NCI-H526 (cell line): ENCODE results near the gene SPSB3.
"Not testable (repeated sequence)": the region's sequence is repeated elsewhere in the genome, so short reads cannot be mapped to it uniquely, and the experiment has no call there.

Experiments used
- DNase-seq, 2 experiments: peaks; one replicate each; lab custom pipeline; 2025; lab: John Stamatoyannopoulos, UW

SPSB3 gene

DNA sequence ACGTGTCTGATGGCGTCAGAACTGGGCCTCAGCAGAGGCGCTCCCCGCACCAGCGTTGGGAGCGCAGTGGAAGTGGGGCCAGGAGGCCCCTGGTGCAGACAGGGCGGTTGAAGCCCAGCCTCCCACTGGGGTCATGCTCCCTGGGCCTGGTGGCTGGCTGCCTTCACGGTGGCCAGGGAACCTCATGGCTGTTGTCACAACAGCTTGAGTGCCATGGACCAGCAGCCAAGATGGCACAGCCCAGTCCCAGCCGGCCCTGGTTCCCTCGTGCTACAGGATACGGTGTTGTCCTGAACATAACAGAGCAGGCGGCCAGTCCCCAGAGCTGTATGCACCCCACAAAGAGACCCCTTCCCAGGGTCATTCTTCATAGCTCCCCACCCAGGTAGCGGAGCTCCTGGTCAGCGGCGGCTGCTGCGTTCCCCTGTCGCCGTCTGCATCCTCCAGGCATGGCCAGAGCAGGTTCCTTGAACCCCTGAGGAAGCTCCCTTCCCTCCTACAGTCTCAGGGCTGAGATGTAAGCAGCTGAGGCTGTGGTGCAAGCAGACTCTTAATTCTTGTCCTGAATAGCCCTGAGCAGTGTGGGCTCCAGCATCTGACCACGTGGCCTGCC is 40.7 kb downstream of the SPSB3 start:
- no peak for DNase-seq

DNA sequence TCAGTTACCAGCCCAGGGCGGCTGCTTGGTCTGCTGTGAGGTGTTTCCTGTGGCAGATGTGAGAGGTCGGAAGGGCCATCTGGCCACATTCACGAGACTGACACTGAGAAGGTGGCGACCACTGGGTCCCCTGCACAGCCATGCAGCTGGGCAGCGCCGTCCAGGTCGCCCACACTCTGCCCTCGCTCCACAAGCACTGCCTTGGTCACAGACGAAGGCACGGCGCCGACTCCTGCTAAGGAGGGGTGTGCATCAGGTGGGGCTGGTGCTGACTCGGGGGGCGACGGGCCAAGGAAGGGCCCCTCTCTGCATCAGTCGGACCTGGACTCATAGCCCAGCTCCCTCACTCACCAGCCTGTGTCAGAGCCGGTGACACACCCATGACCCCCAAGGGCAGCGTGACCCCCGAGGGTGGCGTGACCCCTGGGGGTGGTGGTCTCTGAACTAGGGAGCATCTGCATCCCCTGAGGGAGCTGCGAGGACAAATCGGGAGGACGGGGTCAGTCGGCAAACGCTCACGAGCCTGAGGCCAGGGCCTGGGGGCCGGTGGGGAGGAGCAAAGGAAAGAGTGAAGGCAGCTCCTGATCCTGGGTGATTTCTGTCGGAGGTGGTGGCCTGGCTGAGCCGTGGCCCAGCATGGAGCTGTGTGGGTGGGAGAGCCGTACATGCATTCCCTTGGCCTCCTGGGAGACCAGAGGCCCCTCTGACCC is 41.4 kb downstream of the SPSB3 start:
- no peak for DNase-seq

DNA sequence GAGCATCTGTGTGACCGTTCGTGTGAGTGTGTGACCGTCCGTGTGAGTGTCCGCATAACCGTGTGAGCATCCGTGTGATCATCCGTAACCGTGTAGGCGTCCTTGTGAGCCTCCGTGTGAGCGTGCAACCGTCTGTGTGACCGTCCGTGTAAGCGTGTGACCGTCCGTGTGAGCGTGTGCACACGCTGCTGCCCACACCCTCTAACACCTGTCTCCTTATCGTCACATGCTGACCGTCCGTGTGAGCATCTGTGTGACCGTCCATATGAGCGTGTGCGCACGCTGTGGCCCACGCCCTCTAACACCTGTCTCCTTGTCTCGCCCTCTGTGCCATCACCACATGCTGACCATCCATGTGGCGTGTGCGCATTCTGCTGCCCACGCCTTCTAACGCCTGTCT is 42.1 kb downstream of the SPSB3 start:
- DNase-seq = no peak

DNA sequence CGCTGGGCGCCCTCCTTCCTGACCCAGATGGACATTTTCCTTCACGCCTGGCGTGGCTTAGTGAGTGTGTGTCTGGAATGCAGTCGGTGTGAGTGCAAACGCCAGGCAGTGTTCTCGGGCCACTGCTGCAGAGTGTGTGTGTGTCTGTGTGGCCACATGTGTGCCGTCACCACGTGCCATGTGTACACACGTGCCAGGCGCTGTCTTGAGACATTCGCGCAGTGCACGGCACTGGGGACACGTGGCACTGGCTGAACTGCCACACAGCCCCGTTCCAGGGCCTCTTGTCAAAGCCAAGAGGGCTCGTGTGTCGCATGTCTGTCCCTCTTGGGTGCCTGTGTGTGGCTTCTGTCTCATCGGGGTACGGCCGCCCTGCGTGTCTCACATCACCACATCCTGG is 47.6 kb downstream of the SPSB3 start:
- DNase-seq = no peak

DNA sequence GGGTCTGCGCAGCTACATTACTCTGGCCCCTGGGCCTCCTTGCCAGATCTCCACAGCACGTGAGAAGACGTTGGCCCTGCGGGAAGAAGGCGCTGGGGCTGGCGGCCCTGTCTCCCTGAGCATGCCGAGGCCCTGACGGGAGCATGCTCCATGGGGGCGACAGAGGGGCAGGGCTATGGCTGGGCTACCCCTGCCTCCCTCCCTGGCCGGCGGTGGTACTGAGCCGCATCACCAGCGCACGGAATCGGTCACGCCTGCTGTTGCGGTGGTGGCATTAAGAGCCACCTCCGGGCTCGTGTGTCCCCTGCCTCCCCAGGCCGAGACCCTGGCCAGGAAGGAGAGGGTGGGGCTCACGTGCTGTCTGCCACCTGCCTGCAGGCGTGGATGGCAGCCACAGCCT is 48.2 kb downstream of the SPSB3 start:
- no peak for DNase-seq

DNA sequence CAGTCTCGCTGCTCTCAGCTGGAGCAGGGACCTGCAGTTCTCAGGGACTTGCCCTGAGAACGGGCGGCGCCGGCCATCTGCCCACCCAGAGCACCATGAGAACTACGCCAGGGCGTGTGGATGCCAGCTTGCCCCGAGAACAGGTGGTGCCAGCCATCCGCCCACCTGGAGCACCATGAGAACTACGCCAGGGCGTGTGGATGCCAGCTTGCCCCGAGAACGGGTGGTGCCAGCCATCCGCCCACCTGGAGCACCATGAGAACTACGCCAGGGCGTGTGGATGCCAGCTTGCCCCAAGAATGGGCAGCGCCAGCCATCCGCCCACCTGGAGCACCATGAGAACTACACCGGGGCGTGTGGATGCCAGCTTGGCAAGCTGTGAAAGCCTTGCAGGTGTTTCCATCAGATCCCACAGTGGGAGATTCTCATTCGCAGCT is 49.8 kb downstream of the SPSB3 start:
- not testable (repeated sequence) for DNase-seq

DNA sequence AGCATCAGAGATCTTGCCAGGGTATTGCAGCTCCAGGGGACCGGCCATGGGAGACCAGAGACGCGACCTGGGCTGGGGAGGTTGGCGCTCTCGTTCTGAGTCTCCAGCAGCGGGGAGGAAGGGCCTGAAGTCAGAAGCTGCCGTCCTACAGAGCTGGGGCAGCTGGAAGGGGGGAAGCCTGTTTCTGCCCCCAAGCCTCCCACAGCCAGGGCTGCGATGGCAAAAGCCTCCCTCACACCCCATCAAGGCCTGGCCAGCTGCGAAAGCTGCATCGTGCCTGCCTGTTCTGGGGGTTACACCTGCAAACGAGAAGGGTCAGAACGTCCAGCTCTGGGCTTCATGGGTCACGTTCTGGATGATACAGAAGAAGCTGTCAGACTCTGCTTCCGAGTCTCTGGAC is 50.3 kb downstream of the SPSB3 start:
- DNase-seq = no peak

DNA sequence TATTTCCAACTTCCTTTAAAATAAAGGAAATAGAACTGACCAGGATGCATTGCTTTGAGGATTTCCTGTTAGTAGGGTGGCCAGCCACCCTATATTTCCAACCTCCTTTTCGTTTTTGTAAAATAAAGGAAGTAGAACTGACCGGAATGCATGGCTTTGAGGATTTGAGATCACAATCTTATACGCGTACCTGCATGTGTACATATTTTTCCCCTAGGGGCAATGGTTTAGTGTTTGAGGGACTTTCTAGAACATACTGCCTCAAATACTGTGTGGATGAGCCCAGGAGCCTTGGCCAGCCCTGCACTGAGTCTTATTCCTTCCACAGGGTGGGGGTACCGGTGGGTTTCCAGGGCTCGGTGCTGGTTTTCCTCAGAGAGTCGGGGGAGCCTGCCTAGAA is 50.8 kb downstream of the SPSB3 start:
- no peak for DNase-seq

DNA sequence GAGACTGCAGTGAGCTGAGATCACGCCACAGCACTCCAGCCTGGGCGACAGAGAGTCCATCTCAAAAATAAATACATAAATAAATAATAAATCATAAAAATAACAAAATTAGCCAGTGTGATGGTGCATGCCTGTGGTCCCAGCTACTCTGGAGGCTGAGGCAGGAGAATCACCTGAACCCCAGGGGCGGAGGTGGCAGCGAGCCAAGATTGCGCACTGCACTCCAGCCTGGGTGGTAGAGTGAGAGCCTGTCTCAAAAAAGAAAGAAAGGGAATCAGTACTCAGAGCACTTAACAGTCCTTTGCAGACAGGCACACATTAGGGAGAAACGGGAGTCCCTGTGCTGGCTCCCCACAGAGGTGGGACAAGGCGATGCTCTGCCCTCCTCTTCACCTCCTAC is 51.3 kb downstream of the SPSB3 start:
- DNase-seq = no peak

DNA sequence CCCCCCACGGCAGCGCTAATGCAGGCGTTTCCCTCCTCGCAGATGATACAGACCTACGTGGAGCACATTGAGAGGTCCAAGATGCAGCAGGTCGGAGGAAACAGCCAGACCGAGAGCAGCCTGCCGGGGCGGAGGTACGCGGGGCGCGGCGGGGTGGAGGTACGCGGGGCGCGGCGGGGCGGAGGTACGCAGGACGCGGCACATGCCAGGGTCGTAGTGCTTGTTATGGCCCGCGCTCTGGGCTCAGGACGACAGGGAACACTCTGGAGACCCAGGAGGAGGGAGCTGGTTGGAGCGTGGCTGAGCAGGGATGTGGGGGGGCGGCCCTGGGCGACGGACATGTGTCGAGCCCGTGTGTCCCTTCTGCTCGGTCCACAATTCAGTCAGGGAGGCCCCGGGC is 52.9 kb downstream of the SPSB3 start:
- DNase-seq = no peak

DNA sequence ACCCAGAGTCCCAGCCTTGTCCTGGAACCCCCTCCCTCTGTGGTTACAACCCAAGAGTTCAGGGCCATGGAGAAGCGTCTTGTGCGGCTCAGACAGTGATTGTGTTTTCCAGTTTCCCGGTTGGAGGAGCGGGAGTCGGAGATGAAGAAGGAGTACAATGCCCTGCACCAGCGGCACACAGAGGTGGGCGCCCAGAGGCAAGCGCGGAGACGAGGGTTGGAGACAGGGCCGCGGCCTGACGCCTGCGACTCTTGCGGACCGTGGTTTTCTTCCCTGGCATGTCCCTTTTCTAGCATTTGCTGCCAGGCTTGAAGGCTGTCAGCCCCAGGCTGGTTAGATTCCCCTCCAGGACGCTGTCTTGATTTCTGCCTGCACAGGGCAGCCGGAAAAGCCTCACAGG is 53.3 kb downstream of the SPSB3 start:
- DNase-seq = no peak

DNA sequence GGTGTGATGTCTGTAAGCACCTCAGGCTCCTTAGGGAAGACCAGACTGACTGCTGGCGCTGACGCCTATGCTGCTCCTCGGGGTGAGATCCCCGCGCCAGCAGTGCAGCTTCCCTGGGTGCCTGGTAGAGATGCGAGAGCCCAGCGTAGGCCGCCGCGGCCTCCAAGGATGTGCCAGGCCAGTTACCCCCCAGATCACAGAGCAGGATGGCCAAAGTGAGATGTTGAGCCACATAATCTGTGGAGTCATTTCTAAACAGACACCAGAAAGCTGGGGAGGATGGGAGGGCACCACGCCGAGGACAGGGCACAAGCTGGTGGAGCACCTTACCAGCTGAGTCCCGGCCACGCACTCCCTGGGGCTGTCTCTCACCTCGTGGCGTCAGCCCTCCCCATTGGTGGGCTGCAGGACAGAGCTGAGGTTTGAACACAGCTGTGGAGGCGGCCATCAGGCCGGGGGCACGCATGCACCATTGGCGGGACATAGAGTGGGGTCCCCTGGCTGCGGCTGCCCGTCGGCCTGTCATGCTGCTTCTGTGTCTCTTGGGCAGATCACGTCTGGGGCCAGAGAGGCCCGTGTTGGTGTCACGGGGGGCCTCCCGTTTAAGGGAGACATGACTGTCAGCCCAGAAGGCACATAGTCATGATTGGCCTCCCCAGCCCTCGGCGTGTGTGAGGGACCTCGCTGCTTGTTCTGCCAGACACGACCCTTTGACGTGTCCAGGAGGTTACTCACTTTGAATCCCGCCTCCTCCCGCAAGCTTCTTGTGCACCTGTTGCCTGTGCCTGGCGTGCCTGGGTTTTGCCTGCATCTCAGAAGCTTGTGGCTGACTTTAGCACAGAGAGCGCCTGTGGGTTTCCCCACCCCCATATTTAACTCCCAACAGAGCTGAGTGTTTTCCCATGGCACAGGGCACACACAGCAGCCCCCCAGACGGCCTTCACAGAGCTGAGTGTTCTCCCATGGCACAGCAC is 54.4 kb downstream of the SPSB3 start:
- DNase-seq = no peak
